Type B pancreatic cell (in vitro differentiated cells): ENCODE measurements around the gene SKP1. TPM values are rescaled to one million over a fixed set of nuclear protein-coding genes. Genes with fewer than 3 reads are reported as not detected.

Experiments
- DNase-seq: peaks from one replicate; pipeline ENCODE4 v3.0.0; 2021; ENCODE audit warnings: mixed read lengths; ENCODE audit not compliant: unreplicated experiment; ENCODE audit errors: extremely low spot score
- H3K27ac Mint-ChIP-seq: 2 replicates; pipeline ENCODE4 v1.8.0; 2021; ENCODE audit warnings: mild to moderate bottlenecking, mixed read lengths
- H3K27me3 Mint-ChIP-seq: 2 replicates; pipeline ENCODE4 v1.8.0; 2021; ENCODE audit warnings: mixed read lengths
- H3K36me3 Mint-ChIP-seq: 2 replicates; pipeline ENCODE4 v1.8.0; 2021; ENCODE audit warnings: mixed read lengths
- H3K4me1 Mint-ChIP-seq: one replicate; pipeline ENCODE4 v1.8.0; 2021; ENCODE audit warnings: mixed read lengths; ENCODE audit not compliant: unreplicated experiment
- H3K4me3 Mint-ChIP-seq: 2 replicates; pipeline ENCODE4 v1.8.0; 2021; ENCODE audit warnings: mild to moderate bottlenecking, mixed read lengths
- H3K9me3 Mint-ChIP-seq: 2 replicates; pipeline ENCODE4 v1.8.0; 2021; ENCODE audit warnings: mixed read lengths
- total RNA-seq: library from RNA; stranded (reverse); gene quantifications from 2 replicates; pipeline ENCODE4 v1.2.1, GENCODE V29; 2021; ENCODE audit warnings: low replicate concordance
- TF ChIP-seq, protein P1 (sequence below): fragments of 200-600 bp; sonication (generic); conservative IDR thresholded peaks from 2 replicates; pipeline ENCODE4 v1.5.0; 2021; ENCODE audit warnings: antibody characterized with exemption, mild to moderate bottlenecking

Gene SKP1
- total RNA-seq, 1 donor from 2014 or later, result 332 TPM

DNA sequence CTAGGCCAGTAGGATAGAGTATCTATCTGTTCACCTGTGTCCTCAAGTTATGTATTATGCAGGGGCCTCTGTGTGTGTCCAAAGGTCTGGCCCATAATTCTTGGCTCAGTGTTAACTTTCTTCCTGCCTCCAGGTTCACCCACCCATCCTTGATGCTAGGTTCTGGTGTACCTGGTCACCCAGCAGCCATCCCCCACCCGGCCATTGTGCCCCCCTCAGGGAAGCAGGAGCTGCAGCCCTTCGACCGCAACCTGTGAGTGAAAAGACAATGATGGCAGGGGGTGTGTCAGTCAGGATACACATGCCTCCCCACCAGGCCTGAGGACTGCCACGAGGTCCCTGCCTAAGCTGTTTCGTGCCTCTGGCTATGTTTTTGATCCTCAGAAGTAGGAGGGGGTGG is 34.7 kb downstream of the SKP1 start:
- no peak overlapping the region for H3K4me3 Mint-ChIP-seq
- TF ChIP-seq, protein P1, sequence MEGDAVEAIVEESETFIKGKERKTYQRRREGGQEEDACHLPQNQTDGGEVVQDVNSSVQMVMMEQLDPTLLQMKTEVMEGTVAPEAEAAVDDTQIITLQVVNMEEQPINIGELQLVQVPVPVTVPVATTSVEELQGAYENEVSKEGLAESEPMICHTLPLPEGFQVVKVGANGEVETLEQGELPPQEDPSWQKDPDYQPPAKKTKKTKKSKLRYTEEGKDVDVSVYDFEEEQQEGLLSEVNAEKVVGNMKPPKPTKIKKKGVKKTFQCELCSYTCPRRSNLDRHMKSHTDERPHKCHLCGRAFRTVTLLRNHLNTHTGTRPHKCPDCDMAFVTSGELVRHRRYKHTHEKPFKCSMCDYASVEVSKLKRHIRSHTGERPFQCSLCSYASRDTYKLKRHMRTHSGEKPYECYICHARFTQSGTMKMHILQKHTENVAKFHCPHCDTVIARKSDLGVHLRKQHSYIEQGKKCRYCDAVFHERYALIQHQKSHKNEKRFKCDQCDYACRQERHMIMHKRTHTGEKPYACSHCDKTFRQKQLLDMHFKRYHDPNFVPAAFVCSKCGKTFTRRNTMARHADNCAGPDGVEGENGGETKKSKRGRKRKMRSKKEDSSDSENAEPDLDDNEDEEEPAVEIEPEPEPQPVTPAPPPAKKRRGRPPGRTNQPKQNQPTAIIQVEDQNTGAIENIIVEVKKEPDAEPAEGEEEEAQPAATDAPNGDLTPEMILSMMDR, result no peak
- peak; percentile 65 for DNase-seq
- peaks cover 23% of the 10 kb centered on the region for H3K4me1 Mint-ChIP-seq
- H3K9me3 Mint-ChIP-seq, result no peaks in the 10 kb centered on the region
- H3K36me3 Mint-ChIP-seq, result peaks cover 3% of the 10 kb centered on the region
- H3K27ac Mint-ChIP-seq, result peak overlapping the region; percentile 78
- H3K27me3 Mint-ChIP-seq, result no peaks in the 10 kb centered on the region

DNA sequence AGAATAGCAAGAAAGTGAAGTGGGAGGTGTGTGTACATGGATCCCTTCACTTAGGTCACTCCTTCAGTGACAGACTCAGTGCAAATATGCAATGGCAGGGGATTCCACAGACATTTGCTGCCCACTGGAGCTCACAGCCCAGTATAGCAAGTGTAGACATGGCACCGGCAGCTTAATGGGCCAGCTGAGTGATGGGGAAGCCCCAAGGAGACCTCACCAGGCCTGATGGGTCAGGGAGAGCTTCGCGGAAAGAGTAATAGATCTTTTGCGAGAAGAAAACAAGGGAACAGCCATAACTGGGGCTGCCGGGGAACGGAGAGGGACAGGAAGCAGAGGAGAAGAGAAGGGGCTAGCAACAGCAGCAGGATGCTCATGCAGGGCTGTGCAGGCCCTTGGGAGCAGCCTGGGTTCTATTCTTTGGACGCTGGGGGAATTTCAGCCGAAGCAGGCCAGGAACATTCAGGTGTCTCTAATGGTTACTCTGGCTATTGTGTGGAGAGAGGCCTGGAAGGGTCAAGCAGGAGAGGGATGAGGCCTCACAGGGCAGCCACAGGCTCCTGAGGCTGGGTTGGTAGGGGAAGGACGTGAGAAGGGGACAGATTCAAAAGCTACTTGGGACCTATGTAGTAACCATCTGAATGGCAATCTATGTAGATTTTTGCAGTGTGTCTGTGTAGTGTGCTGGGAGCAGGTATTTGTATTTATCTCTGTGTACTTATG is 35.3 kb downstream of the SKP1 start:
- peak; percentile 59 for DNase-seq
- no peaks in the 10 kb centered on the region for H3K9me3 Mint-ChIP-seq
- H3K4me1 Mint-ChIP-seq, result peaks cover 23% of the 10 kb centered on the region
- TF ChIP-seq, protein P1, result no peak
- H3K36me3 Mint-ChIP-seq, result peaks cover 3% of the 10 kb centered on the region
- H3K4me3 Mint-ChIP-seq, result peak overlapping the region; percentile 10
- no peaks in the 10 kb centered on the region for H3K27me3 Mint-ChIP-seq
- H3K27ac Mint-ChIP-seq, result peak overlapping the region; percentile 78

DNA sequence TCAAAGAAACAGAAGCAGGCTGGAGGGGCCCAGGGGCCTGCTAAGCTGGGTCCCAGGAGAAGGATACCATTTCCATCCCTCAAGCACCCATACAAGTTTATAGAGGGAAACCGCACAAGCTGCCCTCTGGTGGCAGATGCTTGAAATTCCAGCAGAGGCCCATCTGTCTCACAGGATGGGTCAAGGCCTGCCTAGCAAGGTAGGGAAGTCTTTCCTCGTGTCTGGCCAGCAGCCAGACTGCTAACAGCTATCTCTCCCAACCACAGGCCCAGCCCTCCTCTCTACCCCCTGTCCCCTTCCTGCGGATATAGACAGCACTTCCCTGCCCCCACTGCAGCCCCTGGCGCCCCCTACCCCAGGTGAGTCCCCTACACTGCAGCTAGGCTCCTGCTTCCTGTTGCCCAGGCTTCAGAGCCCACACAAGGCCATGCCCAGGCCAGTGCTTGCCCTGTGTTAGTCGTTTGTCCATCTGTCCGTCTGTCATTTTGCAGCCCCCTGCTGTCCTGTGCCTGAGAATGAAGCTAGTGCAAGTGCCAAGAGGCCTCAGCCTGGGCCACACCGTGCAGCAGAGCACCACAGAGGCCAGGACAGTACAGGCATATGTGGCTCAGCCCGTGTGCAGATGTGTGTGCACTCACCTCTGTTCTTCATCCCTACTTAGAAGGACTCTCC is 36.1 kb downstream of the SKP1 start:
- Mint-ChIP-seq H3K27me3 (no peaks in the 10 kb centered on the region), H3K27ac (no peak overlapping the region), H3K4me3 (no peak overlapping the region), H3K9me3 (no peaks in the 10 kb centered on the region), H3K36me3 (peaks cover 7% of the 10 kb centered on the region), H3K4me1 (peaks cover 17% of the 10 kb centered on the region)
- peak; percentile 75 for DNase-seq
- TF ChIP-seq, protein P1, result peak; percentile 87

DNA sequence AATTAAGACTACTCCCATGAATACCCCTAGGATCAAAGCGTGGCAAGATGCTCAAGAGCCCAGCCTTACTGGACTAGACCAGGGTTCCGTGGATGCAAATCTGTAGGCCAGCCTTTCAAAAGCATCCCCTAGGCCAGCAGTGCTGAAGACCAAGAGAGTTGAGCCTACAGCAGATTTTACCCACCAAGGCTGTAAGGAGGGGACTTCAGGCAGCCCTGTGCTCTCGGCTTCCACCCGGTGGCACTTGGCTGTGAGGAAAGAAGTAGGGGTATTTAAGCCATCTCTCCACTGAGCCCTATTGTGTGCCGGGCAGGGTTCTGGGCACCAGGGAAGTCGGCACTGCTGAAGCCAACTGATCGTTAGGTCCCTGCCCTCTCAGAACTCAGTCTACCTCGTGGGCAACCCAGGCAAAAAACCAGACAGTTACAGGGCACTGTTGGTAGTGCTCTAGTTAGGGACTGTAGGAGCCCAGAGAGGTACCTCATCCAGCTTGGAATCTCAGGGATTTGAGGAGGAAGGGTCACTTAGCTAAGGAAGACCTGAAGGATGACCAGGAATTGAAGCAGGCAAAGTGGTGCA is 36.8 kb downstream of the SKP1 start:
- Mint-ChIP-seq H3K36me3 (peaks cover 12% of the 10 kb centered on the region), H3K4me3 (no peak overlapping the region), H3K4me1 (peaks cover 16% of the 10 kb centered on the region), H3K27ac (no peak overlapping the region), H3K9me3 (no peaks in the 10 kb centered on the region), H3K27me3 (no peaks in the 10 kb centered on the region)
- TF ChIP-seq, protein P1, result no peak
- DNase-seq, result peak; percentile 52

DNA sequence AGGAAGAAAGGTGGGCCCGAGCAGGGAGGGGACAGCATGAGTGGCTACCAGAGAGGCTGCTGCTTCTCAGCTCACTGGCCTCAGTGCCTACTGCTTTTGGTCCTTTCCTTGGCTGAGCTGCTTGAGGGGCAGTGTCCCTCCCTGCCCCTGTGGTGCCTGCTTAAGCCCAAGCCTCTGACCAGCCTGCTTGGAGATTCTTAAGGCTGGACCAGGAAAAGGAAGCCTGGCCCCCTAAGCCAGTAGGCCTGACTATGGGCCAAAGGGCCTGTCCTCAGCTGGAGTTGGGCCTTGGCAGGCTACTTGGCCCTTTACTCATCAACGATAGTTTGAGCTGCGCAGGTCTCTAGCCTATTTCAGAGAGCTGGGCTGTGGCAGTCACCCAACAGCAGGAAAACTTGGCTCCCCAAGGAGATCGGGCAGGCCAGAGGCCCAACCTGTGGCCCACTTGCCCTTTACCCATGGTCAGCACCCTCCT is 37.3 kb downstream of the SKP1 start:
- TF ChIP-seq, protein P1, result no peak

More for the DNA sequence above, 37.3 kb downstream of the SKP1 start:
- no peak overlapping the region for H3K4me3 Mint-ChIP-seq
- H3K4me1 Mint-ChIP-seq, result peaks cover 12% of the 10 kb centered on the region
- no peaks in the 10 kb centered on the region for H3K27me3 Mint-ChIP-seq
- DNase-seq, result peak; percentile 55
- no peak overlapping the region for H3K27ac Mint-ChIP-seq
- H3K36me3 Mint-ChIP-seq, result peaks cover 9% of the 10 kb centered on the region
- H3K9me3 Mint-ChIP-seq, result no peaks in the 10 kb centered on the region
